Mesenchymal stem cell (in vitro differentiated cells and primary cell): Measurements from ENCODE around the gene SSU72.
A peak's percentile ranks its signal among the peaks of the same experiment; 100 is the strongest.

Experiments
- DNase-seq: peaks from one replicate; pipeline ENCODE4 v3.0.0-alpha.2; 2013
- H2AFZ ChIP-seq: one replicate; pipeline ENCODE4 v1.6.1; 2013; ENCODE audit warnings: low read depth, mild to moderate bottlenecking, control low read depth, inconsistent platforms, low read length, moderate library complexity
- H2AK5ac ChIP-seq: 2 replicates; pipeline ENCODE4 v1.6.1; 2013; ENCODE audit warnings: low read length, moderate library complexity, mild to moderate bottlenecking, inconsistent platforms; ENCODE audit not compliant: severe bottlenecking
- H2BK120ac ChIP-seq: one replicate; pipeline ENCODE4 v1.6.1; 2013; ENCODE audit warnings: low read depth, mild to moderate bottlenecking, inconsistent platforms, low read length, moderate library complexity
- H2BK12ac ChIP-seq, 2 experiments: one replicate each; pipeline ENCODE4 v1.6.1; 2013; ENCODE audit warnings: inconsistent platforms in 2 of 2, low read length in 2 of 2, mild to moderate bottlenecking in 2 of 2, moderate library complexity in 2 of 2, control low read depth in 1 of 2
- H2BK15ac ChIP-seq: one replicate; pipeline ENCODE4 v1.6.1; 2013; ENCODE audit warnings: mild to moderate bottlenecking, low read depth, inconsistent platforms; ENCODE audit not compliant: poor library complexity, severe bottlenecking
- H2BK5ac ChIP-seq: 2 replicates; pipeline ENCODE4 v1.6.1; 2013; ENCODE audit warnings: low read depth, mild to moderate bottlenecking, low read length, control low read depth, inconsistent platforms; ENCODE audit not compliant: poor library complexity, severe bottlenecking
- H3K14ac ChIP-seq, 2 experiments: one replicate each; pipeline ENCODE4 v1.6.1; 2013; ENCODE audit warnings: inconsistent platforms in 2 of 2, low read length in 2 of 2, control low read depth in 1 of 2, mild to moderate bottlenecking in 1 of 2, moderate library complexity in 1 of 2
- H3K18ac ChIP-seq, 2 experiments: one replicate each; pipeline ENCODE4 v1.6.1; 2013; ENCODE audit warnings: inconsistent platforms in 2 of 2, low read length in 2 of 2, control low read depth in 1 of 2, low read depth in 1 of 2, mild to moderate bottlenecking in 1 of 2
- H3K23ac ChIP-seq, 2 experiments: one replicate each; pipeline ENCODE4 v1.6.1; 2013; ENCODE audit warnings: inconsistent platforms in 2 of 2, low read length in 2 of 2, mild to moderate bottlenecking in 2 of 2, moderate library complexity in 2 of 2, control low read depth in 1 of 2
- H3K27ac ChIP-seq: 2 replicates; pipeline ENCODE4 v1.5.1; 2013; ENCODE audit warnings: mild to moderate bottlenecking, moderate library complexity, low read length, control low read depth, inconsistent platforms; ENCODE audit not compliant: poor library complexity, severe bottlenecking
- H3K27me3 ChIP-seq, 2 experiments: 2 replicates each; pipeline versions ENCODE4 v1.6.1 to v1.7.0; 2013; ENCODE audit warnings: low read length in 2 of 2, mild to moderate bottlenecking in 2 of 2, moderate library complexity in 2 of 2, control low read depth in 1 of 2, inconsistent platforms in 1 of 2; ENCODE audit not compliant: control insufficient read depth in 1 of 2, insufficient read depth in 1 of 2
- H3K36me3 ChIP-seq, 2 experiments: 2 replicates each; pipeline versions ENCODE4 v1.6.1 to v1.7.0; 2013; ENCODE audit warnings: low read length in 2 of 2, control low read depth in 1 of 2, inconsistent platforms in 1 of 2, low read depth in 1 of 2, mild to moderate bottlenecking in 1 of 2; ENCODE audit not compliant: insufficient read depth in 2 of 2, control insufficient read depth in 1 of 2
- H3K4ac ChIP-seq, 2 experiments: one replicate each; pipeline ENCODE4 v1.6.1; 2013; ENCODE audit warnings: inconsistent platforms in 2 of 2, low read length in 2 of 2, mild to moderate bottlenecking in 2 of 2, moderate library complexity in 2 of 2, control low read depth in 1 of 2, low read depth in 1 of 2
- H3K4me1 ChIP-seq: 2 replicates; pipeline ENCODE4 v1.6.1; 2013; ENCODE audit warnings: low read depth, low read length, control low read depth; ENCODE audit not compliant: control insufficient read depth, insufficient read depth
- H3K4me2 ChIP-seq: 2 replicates; pipeline ENCODE4 v1.6.1; 2013; ENCODE audit warnings: low read length, mild to moderate bottlenecking, inconsistent platforms; ENCODE audit not compliant: poor library complexity, severe bottlenecking
- H3K4me3 ChIP-seq, 2 experiments: 2 replicates each; pipeline versions ENCODE4 v1.5.1 to v1.7.0; 2013; ENCODE audit warnings: low read length in 2 of 2, mild to moderate bottlenecking in 2 of 2, control low read depth in 1 of 2, low read depth in 1 of 2; ENCODE audit not compliant: insufficient read depth in 1 of 2
- H3K79me1 ChIP-seq: replicated peaks from 2 replicates; pipeline ENCODE4 v1.6.1; 2013; ENCODE audit warnings: mild to moderate bottlenecking, control low read depth, low read length, inconsistent platforms; ENCODE audit not compliant: poor library complexity, severe bottlenecking
- H3K9ac ChIP-seq: 2 replicates; pipeline ENCODE4 v1.7.0; 2013; ENCODE audit warnings: mild to moderate bottlenecking, low read length, moderate library complexity
- H3K9me3 ChIP-seq: 2 replicates; pipeline ENCODE4 v1.7.0; 2013; ENCODE audit warnings: mild to moderate bottlenecking, low read length; ENCODE audit not compliant: control insufficient read depth
- H4K8ac ChIP-seq: one replicate; pipeline ENCODE4 v1.6.1; 2013; ENCODE audit warnings: inconsistent platforms, mild to moderate bottlenecking, low read length, moderate library complexity
- H4K91ac ChIP-seq: one replicate; pipeline ENCODE4 v1.6.1; 2013; ENCODE audit warnings: mild to moderate bottlenecking, low read length, inconsistent platforms
- WGBS: methylation state at CpG from one replicate; pipeline ENCODE4 v1.1.7; 2013; ENCODE audit warnings: mixed read lengths; 5-methylcytosine and 5-hydroxymethylcytosine counted together

The SSU72 gene

GRCh38 chr1:1540818-1541628 lies 33.6 kb downstream of the SSU72 start:
- Histone ChIP-seq H4K8ac (peak overlapping the region; percentile 74), H3K4me2 (peak overlapping the region; percentile 44), H3K27ac (no peak overlapping the region), H3K36me3 (peaks cover 39 to 73% of the 10 kb centered on the region in 2 experiments), H4K91ac (peak overlapping the region; percentile 97), H2BK5ac (no peak overlapping the region), H3K79me1 (peaks cover 22% of the 10 kb centered on the region), H3K14ac (no peak overlapping the region), H3K4me1 (peaks cover 44% of the 10 kb centered on the region), H3K27me3 (no peaks in the 10 kb centered on the region), H3K23ac (no peak overlapping the region), H3K9me3 (no peaks in the 10 kb centered on the region), H2AFZ (peak overlapping the region; percentile 30), H2BK120ac (peak overlapping the region; percentile 54), H3K4me3 (peak overlapping the region; percentile 66 to 72), H3K18ac (peak overlapping the region; percentile 78 to 87), H2AK5ac (peak overlapping the region; percentile 28), H3K4ac (peak overlapping the region; percentile 5 to 69), H3K9ac (peak overlapping the region; percentile 70), H2BK12ac (peak overlapping the region; percentile 3 to 65), H2BK15ac (peak overlapping the region; percentile 54)
- WGBS = 62% methylated on average over 53 of the region's 53 CpGs
- no peak for DNase-seq

GRCh38 chr1:1540090-1540817 lies 34.4 kb downstream of the SSU72 start, which contains the start of gene TMEM240:
Gene TMEM240 (minus strand): TSS chr1:1540624. CDS start chr1:1540346, 278 bp downstream.
- Histone ChIP-seq H3K4me2 (peak within 1 kb of the TSS; percentile 96), H3K9me3 (no peaks in the 10 kb centered on the region), H3K18ac (peak within 1 kb of the TSS; percentile 78 to 91), H2AK5ac (peak within 1 kb of the TSS; percentile 28), H3K9ac (peak within 1 kb of the TSS; percentile 73), H4K8ac (peak within 1 kb of the TSS; percentile 86), H3K23ac (no peak within 1 kb of the TSS), H3K27me3 (no peaks in the 10 kb centered on the region), H3K27ac (no peak within 1 kb of the TSS), H2BK5ac (no peak within 1 kb of the TSS), H2BK120ac (peak within 1 kb of the TSS; percentile 88), H3K14ac (peak within 1 kb of the TSS; percentile 57 to 77), H3K4me3 (peak within 1 kb of the TSS; percentile 72 to 82), H3K4me1 (peaks cover 42% of the 10 kb centered on the region), H3K79me1 (peaks cover 24% of the 10 kb centered on the region), H2BK12ac (peak within 1 kb of the TSS; percentile 3 to 65), H3K4ac (peak within 1 kb of the TSS; percentile 53 to 69), H2BK15ac (peak within 1 kb of the TSS; percentile 68), H4K91ac (peak within 1 kb of the TSS; percentile 97), H2AFZ (peak within 1 kb of the TSS; percentile 30), H3K36me3 (peaks cover 39 to 77% of the 10 kb centered on the region in 2 experiments)
- under 1% methylated on average over 37 of the region's 100 CpGs for WGBS
- DNase-seq = peak; percentile 81

DNA sequence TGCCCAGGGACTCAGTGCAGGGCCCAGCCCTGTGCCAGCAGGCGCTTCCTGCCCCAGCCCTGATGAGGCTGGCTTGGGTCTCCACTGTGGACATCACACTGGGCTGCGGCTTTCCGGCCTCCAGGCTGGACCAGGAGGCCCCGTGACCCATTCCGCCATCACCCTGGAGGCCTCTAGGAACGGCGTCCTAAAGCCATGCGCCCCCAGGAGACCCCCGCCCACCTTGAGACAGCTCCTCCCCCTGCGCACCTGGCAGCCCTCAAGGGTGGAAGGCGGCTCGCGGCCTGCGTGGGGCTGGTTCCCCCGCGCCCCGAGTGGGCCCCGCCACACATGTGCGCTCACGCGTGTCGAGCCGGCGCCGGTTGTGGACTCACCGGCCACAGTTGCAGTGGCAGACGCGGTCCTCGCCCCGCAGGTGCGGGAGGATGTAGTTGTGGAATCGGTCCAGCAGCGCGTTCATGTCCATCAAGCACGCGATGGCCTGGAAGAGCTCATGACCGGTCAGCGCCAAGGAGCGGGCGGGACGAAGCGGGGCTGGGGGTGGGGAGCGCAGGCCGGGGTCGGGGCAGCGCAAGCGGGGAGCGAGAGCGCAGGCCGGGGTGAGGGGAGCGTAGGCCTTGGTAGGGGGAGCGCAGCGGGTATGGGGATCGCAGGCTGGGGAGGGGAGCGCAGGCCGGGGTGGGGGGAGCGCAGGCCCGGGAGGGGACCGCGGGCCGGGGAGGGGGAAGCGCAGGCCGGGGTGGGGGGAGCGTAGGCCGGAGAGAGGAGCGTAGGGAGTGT lies 35.2 kb downstream of the SSU72 start:
- Histone ChIP-seq H3K9me3 (no peaks in the 10 kb centered on the region), H3K27ac (no peak overlapping the region), H3K18ac (peak overlapping the region in 1 of 2 experiments; percentile 91), H3K4ac (peak overlapping the region; percentile 53 to 58), H3K79me1 (peaks cover 22% of the 10 kb centered on the region), H4K8ac (peak overlapping the region; percentile 86), H3K36me3 (peaks cover 37 to 82% of the 10 kb centered on the region in 2 experiments), H2BK5ac (no peak overlapping the region), H2AFZ (no peak overlapping the region), H2BK15ac (no peak overlapping the region), H2BK120ac (peak overlapping the region; percentile 88), H3K4me1 (peaks cover 40% of the 10 kb centered on the region), H3K4me3 (peak overlapping the region; percentile 72 to 82), H2BK12ac (peak overlapping the region in 1 of 2 experiments; percentile 10), H3K27me3 (no peaks in the 10 kb centered on the region), H2AK5ac (no peak overlapping the region), H3K14ac (peak overlapping the region; percentile 57 to 77), H3K4me2 (peak overlapping the region; percentile 96), H3K9ac (peak overlapping the region; percentile 73), H4K91ac (peak overlapping the region; percentile 84), H3K23ac (no peak overlapping the region)
- peak; percentile 58 for DNase-seq
- 23% methylated on average over 52 of the region's 66 CpGs for WGBS
